Stimulated activated CD4-positive, alpha-beta T cell treated with anti-CD3 and anti-CD28 coated beads, Interleukin-1b, Interleukin-23, amount 100 ng/mL, for 4 hours (primary cell): ENCODE results near the gene ZNHIT2.

Experiments used
- DNase-seq, 2 donors: peaks; one replicate each; pipeline ENCODE4 v3.0.0-alpha.2; 2020; ENCODE audit warnings: low read depth in 2 of 2

Gene ZNHIT2

DNA sequence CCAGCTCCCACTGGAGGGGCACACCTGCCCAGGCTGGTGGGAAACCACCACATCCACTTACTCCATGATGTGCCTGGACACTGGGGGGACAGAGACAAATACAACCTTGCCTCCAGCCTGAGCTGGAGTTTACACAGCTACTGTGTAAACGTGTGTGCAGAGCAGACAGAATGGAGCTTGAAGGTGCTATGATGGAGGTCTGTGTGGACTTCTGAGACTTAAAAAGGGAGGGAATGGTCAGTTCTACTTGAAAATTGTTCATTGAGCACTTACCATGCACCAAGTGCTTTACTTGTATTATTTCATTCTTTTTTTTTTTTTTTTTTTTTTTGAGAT is 44.9 kb downstream of the ZNHIT2 start:
- DNase-seq: no peak

DNA sequence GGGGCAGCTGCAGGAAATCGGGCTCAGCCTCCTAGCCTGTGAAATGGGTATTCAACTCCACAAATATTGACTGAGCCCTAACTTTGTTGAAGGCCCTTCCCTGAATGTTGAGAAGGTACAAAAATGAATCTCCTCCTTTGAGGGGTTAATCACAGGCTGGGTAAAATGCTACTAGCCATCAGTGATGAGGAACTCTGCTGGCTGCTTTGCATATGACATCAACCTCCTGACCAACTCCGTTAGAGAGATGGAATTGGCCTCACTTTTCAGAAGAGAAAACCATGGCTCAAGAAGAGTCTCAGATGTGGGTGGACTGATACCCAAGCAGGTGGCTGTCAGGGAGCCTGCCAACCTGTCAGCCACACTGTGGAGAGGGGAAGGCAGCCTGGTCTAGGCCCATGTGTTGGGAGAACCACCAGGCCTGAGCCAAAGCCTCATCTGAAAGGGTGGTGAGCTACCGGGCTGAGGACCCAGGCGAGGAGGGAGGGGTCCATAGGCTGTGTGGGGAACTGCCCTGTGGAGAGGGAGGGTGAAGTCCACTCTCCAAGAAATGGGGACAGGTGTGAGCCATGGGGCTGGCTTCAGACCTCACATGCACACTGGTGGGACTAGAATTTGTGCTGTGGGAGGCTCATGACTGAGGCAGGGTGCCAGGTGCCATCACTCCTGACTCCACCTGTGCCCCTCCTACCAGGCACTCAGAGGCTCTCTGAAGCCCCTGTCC is 45.4 kb downstream of the ZNHIT2 start:
- DNase-seq: no peak

DNA sequence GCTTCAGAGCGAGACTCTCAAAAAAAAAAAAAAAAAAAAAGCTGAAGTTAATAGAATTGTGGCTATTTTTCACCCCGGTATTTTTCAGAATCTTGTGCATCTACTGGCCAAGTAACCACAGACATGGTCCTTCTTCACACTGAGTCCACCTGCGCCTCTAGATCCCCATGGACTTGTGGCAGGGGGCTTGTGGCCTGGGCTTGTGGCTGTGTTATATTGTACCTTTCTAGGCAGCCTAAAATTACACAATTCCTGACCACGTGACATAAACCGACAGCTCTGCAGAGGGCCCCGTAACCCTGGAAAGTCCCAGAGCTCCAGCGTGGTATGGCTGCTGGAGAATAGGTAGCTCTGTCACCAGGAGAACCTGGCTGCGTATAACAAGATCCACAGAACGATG is 48.3 kb downstream of the ZNHIT2 start:
- no peak for DNase-seq

DNA sequence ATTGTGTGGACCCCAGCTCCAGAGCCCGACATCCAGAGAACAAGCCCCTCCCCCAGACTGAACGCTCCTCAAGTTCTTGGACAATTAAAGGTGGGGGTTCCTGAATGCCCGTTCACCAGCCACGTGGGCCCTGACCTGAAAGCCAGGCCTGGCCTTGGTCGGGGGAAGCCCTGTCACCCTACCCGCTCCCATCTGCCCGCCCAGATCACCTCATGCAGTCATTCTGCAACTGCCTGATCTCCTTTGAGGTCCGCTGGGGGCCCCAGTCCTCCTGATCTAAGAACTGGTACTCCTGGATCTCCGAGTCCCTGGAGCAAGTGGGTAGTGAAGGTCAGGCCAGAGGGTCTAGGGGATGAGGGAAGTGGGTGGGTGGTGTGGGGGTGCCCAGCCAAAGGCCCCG is 50.1 kb downstream of the ZNHIT2 start:
- DNase-seq: no peak

DNA sequence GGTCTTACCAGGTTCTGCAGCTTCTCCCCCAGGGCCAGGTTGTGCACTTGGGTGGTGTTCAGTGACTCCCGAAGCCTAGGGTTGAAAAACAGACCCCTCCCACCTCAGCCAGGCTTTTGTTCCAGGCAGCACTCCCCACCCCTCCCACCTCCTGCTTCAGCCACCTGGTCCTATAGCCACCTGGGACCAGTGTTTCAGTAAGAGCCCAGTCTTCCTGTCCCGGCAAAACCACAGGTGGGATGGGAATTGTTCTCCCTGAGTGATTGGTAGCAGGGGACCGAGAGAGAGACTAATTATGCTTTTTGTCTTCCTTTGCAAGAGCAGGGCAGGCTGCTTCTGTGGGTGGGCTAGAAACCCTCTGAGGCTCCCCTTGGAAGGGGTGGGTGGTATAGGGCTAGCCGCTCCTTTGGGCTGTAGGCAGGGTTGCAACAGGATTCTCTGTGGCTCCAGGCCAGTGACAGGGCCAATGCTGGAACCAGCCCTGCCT is 50.7 kb downstream of the ZNHIT2 start:
- DNase-seq: no peak
